ENCODE data around the gene SLC2A13.

DNA sequence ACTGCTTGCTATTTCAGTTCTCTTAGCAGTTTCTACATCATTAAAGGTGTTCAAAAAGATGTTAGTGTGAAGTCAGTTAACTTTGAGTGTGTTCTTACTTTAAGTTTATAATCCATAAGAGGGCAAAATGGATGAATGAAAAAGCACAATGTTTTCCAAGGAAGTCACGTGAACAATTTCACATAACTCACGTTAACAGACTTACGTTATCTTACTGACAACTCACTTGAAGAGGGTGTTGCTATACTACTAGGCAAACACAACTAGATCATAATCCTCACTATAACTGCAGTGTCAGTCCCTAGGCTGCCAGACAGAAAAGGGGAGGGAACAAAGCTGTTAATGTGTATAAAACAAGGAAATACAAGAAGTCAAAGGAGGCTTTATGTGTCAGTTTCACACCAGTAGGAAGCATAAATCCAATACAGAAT is 6.4 kb downstream of the SLC2A13 start:
- TF ChIP-seq MYB (IDR thresholded peaks at IDR 0.05; ENCODE audit: borderline replicate concordance, low read depth, low read length) (no peak), EZH2 (IDR thresholded peaks at IDR 0.05; ENCODE audit: borderline replicate concordance, control insufficient read depth, low read depth, low read length) (no peak), NFYB (IDR thresholded peaks at IDR 0.05; ENCODE audit: insufficient read depth, low read depth, low read length) (no peak), RCOR1 (conservative IDR thresholded peaks at IDR 0.05; ENCODE audit: low read depth, low read length) (no peak), CREM (IDR thresholded peaks at IDR 0.05; ENCODE audit: low read depth) (no peak), SUZ12 (IDR thresholded peaks at IDR 0.05; ENCODE audit: unreplicated experiment) (no peak), CHD4 (IDR thresholded peaks at IDR 0.05) (no peak), POLR2AphosphoS2 (IDR thresholded peaks at IDR 0.05; ENCODE audit: low read depth, low read length) (no peak), BRCA1 (IDR thresholded peaks at IDR 0.05; ENCODE audit: low read depth, low read length) (no peak), LARP7 (IDR thresholded peaks at IDR 0.05) (no peak), BCL11A (IDR thresholded peaks at IDR 0.05; ENCODE audit: low read depth, low read length) (no peak), TAF1 (IDR thresholded peaks at IDR 0.05; ENCODE audit: borderline replicate concordance, low read depth, low read length) (no peak)
- TF ChIP-seq, protein P1, sequence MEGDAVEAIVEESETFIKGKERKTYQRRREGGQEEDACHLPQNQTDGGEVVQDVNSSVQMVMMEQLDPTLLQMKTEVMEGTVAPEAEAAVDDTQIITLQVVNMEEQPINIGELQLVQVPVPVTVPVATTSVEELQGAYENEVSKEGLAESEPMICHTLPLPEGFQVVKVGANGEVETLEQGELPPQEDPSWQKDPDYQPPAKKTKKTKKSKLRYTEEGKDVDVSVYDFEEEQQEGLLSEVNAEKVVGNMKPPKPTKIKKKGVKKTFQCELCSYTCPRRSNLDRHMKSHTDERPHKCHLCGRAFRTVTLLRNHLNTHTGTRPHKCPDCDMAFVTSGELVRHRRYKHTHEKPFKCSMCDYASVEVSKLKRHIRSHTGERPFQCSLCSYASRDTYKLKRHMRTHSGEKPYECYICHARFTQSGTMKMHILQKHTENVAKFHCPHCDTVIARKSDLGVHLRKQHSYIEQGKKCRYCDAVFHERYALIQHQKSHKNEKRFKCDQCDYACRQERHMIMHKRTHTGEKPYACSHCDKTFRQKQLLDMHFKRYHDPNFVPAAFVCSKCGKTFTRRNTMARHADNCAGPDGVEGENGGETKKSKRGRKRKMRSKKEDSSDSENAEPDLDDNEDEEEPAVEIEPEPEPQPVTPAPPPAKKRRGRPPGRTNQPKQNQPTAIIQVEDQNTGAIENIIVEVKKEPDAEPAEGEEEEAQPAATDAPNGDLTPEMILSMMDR (IDR thresholded peaks at IDR 0.05 in 2 of 3, conservative IDR thresholded peaks at IDR 0.05 in 1 of 3; ENCODE audit: control insufficient read depth in 2 of 3, extremely low read depth in 1 of 3, insufficient read depth in 1 of 3, low read depth in 3 of 3, low read length in 3 of 3), result no peak
- TF ChIP-seq, protein P2, sequence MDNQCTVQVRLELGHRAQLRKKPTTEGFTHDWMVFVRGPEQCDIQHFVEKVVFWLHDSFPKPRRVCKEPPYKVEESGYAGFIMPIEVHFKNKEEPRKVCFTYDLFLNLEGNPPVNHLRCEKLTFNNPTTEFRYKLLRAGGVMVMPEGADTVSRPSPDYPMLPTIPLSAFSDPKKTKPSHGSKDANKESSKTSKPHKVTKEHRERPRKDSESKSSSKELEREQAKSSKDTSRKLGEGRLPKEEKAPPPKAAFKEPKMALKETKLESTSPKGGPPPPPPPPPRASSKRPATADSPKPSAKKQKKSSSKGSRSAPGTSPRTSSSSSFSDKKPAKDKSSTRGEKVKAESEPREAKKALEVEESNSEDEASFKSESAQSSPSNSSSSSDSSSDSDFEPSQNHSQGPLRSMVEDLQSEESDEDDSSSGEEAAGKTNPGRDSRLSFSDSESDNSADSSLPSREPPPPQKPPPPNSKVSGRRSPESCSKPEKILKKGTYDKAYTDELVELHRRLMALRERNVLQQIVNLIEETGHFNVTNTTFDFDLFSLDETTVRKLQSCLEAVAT (IDR thresholded peaks at IDR 0.05), result no peak

All from GM12878 (cell line).